IMR-90 (cell line): Measurements from ENCODE around the gene HEPACAM. TPM values are rescaled to one million over a fixed set of nuclear protein-coding genes. Genes with fewer than 3 reads are reported as not detected.

Experiments
- ATAC-seq: fragments of 200-7000 bp; cut with Tn5 transposase; 2 replicates; pipeline ENCODE4 v1.9.1; 2020; ENCODE audit warnings: low read depth, mild to moderate bottlenecking, moderate library complexity
- BruUV-seq: library from RNA; stranded (reverse); fragments of 400-500 nt; replicated peaks from 2 replicates; lab custom pipeline; 2021; lab: Mats Ljungman, UMichigan
- CTCF ChIA-PET: fragments of 300-600 bp; formaldehyde crosslinking; extraction: SDS; loops from one replicate; lab custom pipeline; 2021; ENCODE audit warnings: antibody characterized with exemption; lab: Yijun Ruan, JAX
- POLR2A ChIA-PET: fragments of 300-600 bp; sonication (Branson Sonifier 250); formaldehyde crosslinking; loops from one replicate; lab custom pipeline; 2022; ENCODE audit warnings: antibody characterized with exemption; ENCODE audit not compliant: unreplicated experiment; lab: Charles Lee
- DNase-seq: peaks from one replicate; pipeline ENCODE4 v3.0.0; 2013
- H2AFZ ChIP-seq: replicated peaks from 2 replicates; pipeline ENCODE3; 2013; ENCODE audit warnings: low read length, mild to moderate bottlenecking; ENCODE audit not compliant: poor library complexity
- H2AK5ac ChIP-seq: 2 replicates; pipeline ENCODE4 v1.6.1; 2013; ENCODE audit warnings: low read depth, low read length, inconsistent platforms
- H2AK9ac ChIP-seq: replicated peaks from 2 replicates; pipeline ENCODE3; 2013; ENCODE audit warnings: mild to moderate bottlenecking, low read depth, low read length, moderate library complexity; ENCODE audit not compliant: poor library complexity
- H2BK120ac ChIP-seq: 2 replicates; pipeline ENCODE4 v1.6.1; 2013; ENCODE audit warnings: low read depth, low read length, inconsistent platforms
- H2BK15ac ChIP-seq: 3 replicates; pipeline ENCODE4 v1.6.1; 2013; ENCODE audit warnings: low read depth, low read length, inconsistent platforms
- H2BK20ac ChIP-seq: 2 replicates; pipeline ENCODE4 v1.6.1; 2013; ENCODE audit warnings: low read depth, mild to moderate bottlenecking, inconsistent platforms, low read length, moderate library complexity
- H2BK5ac ChIP-seq: 2 replicates; pipeline ENCODE4 v1.6.1; 2013; ENCODE audit warnings: mild to moderate bottlenecking, low read depth, low read length, inconsistent platforms; ENCODE audit not compliant: poor library complexity, severe bottlenecking
- H3K14ac ChIP-seq: replicated peaks from 2 replicates; pipeline ENCODE4 v1.6.1; 2013; ENCODE audit warnings: low read depth, low read length, inconsistent platforms
- H3K18ac ChIP-seq: 2 replicates; pipeline ENCODE4 v1.6.1; 2013; ENCODE audit warnings: low read depth, low read length, control low read depth
- H3K23ac ChIP-seq: 2 replicates; pipeline ENCODE4 v1.6.1; 2013; ENCODE audit warnings: low read depth, low read length, inconsistent platforms
- H3K27ac ChIP-seq: 2 replicates; pipeline ENCODE4 v1.5.1; 2013; ENCODE audit warnings: mild to moderate bottlenecking, control low read depth, low read length; ENCODE audit not compliant: insufficient read depth
- H3K27me3 ChIP-seq: 2 replicates; pipeline ENCODE4 v1.6.1; 2013; ENCODE audit warnings: low read length; ENCODE audit not compliant: control insufficient read depth, insufficient read depth
- H3K36me3 ChIP-seq: 2 replicates; pipeline ENCODE4 v1.6.1; 2013; ENCODE audit warnings: low read length, mixed read lengths; ENCODE audit not compliant: control insufficient read depth, insufficient read depth
- H3K4ac ChIP-seq: 2 replicates; pipeline ENCODE4 v1.6.1; 2013; ENCODE audit warnings: low read depth, low read length, inconsistent platforms
- H3K4me1 ChIP-seq: 2 replicates; pipeline ENCODE4 v1.6.1; 2013; ENCODE audit warnings: low read length, mixed read lengths; ENCODE audit not compliant: control insufficient read depth, insufficient read depth
- H3K4me2 ChIP-seq: 2 replicates; pipeline ENCODE4 v1.6.1; 2013; ENCODE audit warnings: low read depth, mild to moderate bottlenecking, control low read depth, low read length, moderate library complexity
- H3K4me3 ChIP-seq: 2 replicates; pipeline ENCODE4 v1.5.1; 2013; ENCODE audit warnings: low read depth, mild to moderate bottlenecking, control low read depth, low read length, moderate library complexity; ENCODE audit not compliant: insufficient read depth
- H3K56ac ChIP-seq: 2 replicates; pipeline ENCODE4 v1.6.1; 2013; ENCODE audit warnings: low read length, inconsistent platforms; ENCODE audit not compliant: insufficient read depth; ENCODE audit errors: extremely low read depth
- H3K79me1 ChIP-seq, 2 experiments: 2 replicates each; pipeline ENCODE4 v1.6.1; 2013; ENCODE audit warnings: low read length in 2 of 2, inconsistent platforms in 1 of 2, low read depth in 1 of 2
- H3K9ac ChIP-seq: 2 replicates; pipeline ENCODE4 v1.6.1; 2013; ENCODE audit warnings: low read depth, low read length, control low read depth
- H3K9me1 ChIP-seq: 2 replicates; pipeline ENCODE4 v1.6.1; 2013; ENCODE audit warnings: low read length, inconsistent platforms; ENCODE audit not compliant: insufficient read depth
- H3K9me3 ChIP-seq: 2 replicates; pipeline ENCODE4 v1.6.1; 2013; ENCODE audit warnings: low read length; ENCODE audit not compliant: control insufficient read depth, insufficient read depth
- H4K20me1 ChIP-seq: 2 replicates; pipeline ENCODE4 v1.6.1; 2013; ENCODE audit warnings: low read length, inconsistent platforms; ENCODE audit not compliant: insufficient read depth
- H4K5ac ChIP-seq: 2 replicates; pipeline ENCODE4 v1.6.1; 2013; ENCODE audit warnings: mild to moderate bottlenecking, low read depth, low read length, control low read depth
- H4K8ac ChIP-seq, 2 experiments: 2 replicates each; pipeline ENCODE4 v1.6.1; 2013; ENCODE audit warnings: low read depth in 2 of 2, low read length in 2 of 2, control low read depth in 1 of 2, inconsistent platforms in 1 of 2
- H4K91ac ChIP-seq: 2 replicates; pipeline ENCODE4 v1.6.1; 2013; ENCODE audit warnings: low read depth, low read length, inconsistent platforms; ENCODE audit not compliant: insufficient read depth
- BHLHE40 ChIP-seq: fragments of 150-350 bp; IDR thresholded peaks from 2 replicates; pipeline ENCODE4 v1.6.1; 2016; ENCODE audit warnings: mild to moderate bottlenecking, low read depth, low read length
- CEBPB ChIP-seq: IDR thresholded peaks from 2 replicates; pipeline ENCODE4 v1.6.1; 2012; ENCODE audit warnings: low read depth, low read length, improper control_type of control experiment
- CHD1 ChIP-seq: IDR thresholded peaks from 2 replicates; pipeline ENCODE4 v1.6.1; 2012; ENCODE audit warnings: low read depth, low read length, improper control_type of control experiment
- ELK1 ChIP-seq: fragments of 150-350 bp; IDR thresholded peaks from 2 replicates; pipeline ENCODE4 v1.6.1; 2016; ENCODE audit warnings: low read depth, mild to moderate bottlenecking, low read length, moderate library complexity, borderline replicate concordance
- FOS ChIP-seq: fragments of 150-350 bp; IDR thresholded peaks from 2 replicates; pipeline ENCODE4 v1.6.1; 2016; ENCODE audit warnings: low read depth, low read length
- MAFK ChIP-seq: IDR thresholded peaks from 2 replicates; pipeline ENCODE4 v1.6.1; 2012; ENCODE audit warnings: low read depth, low read length, improper control_type of control experiment
- MAZ ChIP-seq: IDR thresholded peaks from 2 replicates; pipeline ENCODE4 v1.6.1; 2012; ENCODE audit warnings: low read depth, mild to moderate bottlenecking, low read length, improper control_type of control experiment, moderate library complexity, borderline replicate concordance
- NFE2L2 ChIP-seq: fragments of 150-350 bp; IDR thresholded peaks from 2 replicates; pipeline ENCODE4 v1.6.1; 2016; ENCODE audit warnings: low read depth, mild to moderate bottlenecking, low read length
- POLR2A ChIP-seq: IDR thresholded peaks from 2 replicates; pipeline ENCODE4 v1.6.1; 2012; ENCODE audit warnings: mild to moderate bottlenecking, low read depth, low read length
- RAD21 ChIP-seq: IDR thresholded peaks from 2 replicates; pipeline ENCODE4 v1.6.1; 2012; ENCODE audit warnings: low read length, improper control_type of control experiment
- RCOR1 ChIP-seq: IDR thresholded peaks from 2 replicates; pipeline ENCODE4 v1.6.1; 2012; ENCODE audit warnings: mild to moderate bottlenecking, low read length, improper control_type of control experiment; ENCODE audit not compliant: insufficient replicate concordance
- RFX5 ChIP-seq: IDR thresholded peaks from 2 replicates; pipeline ENCODE4 v1.8.0; 2012; ENCODE audit warnings: low read depth, mild to moderate bottlenecking, low read length, moderate library complexity
- SMC3 ChIP-seq: fragments of 150-350 bp; IDR thresholded peaks from 2 replicates; pipeline ENCODE4 v1.6.1; 2016; ENCODE audit warnings: low read depth, mild to moderate bottlenecking, antibody characterized with exemption, low read length, moderate library complexity
- USF2 ChIP-seq: fragments of 150-350 bp; IDR thresholded peaks from 2 replicates; pipeline ENCODE4 v1.6.1; 2017; ENCODE audit warnings: mild to moderate bottlenecking, antibody characterized with exemption, low read length, low read depth
- WGBS, 2 experiments: methylation state at CpG; one replicate each; pipeline versions ENCODE4 v1.1.5 to v1.1.7; 2013; ENCODE audit warnings: missing lambda C conversion rate in 2 of 2; ENCODE audit not compliant: insufficient read length in 1 of 2; ENCODE audit errors: extremely low coverage in 2 of 2; 5-methylcytosine and 5-hydroxymethylcytosine counted together
- dilution Hi-C: fragments of 300-500 bp; cut with HindIII; formaldehyde crosslinking; loops from one replicate; pipeline ENCODE4 v1.14.3; 2018; ENCODE audit warnings: low sequenced_read_pairs; ENCODE audit not compliant: unreplicated experiment
- in situ Hi-C: fragments of 300-500 bp; cut with MboI; formaldehyde crosslinking; loops from 3 replicates; pipeline ENCODE4 v1.14.3; 2019; ENCODE audit warnings: low sequenced_read_pairs, inconsistent platforms, mixed read lengths
- intact Hi-C: fragments of 100-400 bp; cut with micrococcal nuclease; formaldehyde crosslinking; loops from 2 replicates; pipeline ENCODE4 v1.10.0; 2022
- polyA plus RNA-seq, 3 experiments: library from polyadenylated mRNA; depleted of rRNA; stranded (reverse); fragments of >200 nt; gene quantifications; 2 replicates each; pipeline ENCODE4 v1.2.3, GENCODE V29; 2012; ENCODE audit warnings: low replicate concordance in 1 of 3
- total RNA-seq: library from RNA; depleted of rRNA; stranded (reverse); fragments of >200 nt; gene quantifications from 2 replicates; pipeline ENCODE4 v1.2.3, GENCODE V29; 2012

Gene HEPACAM
- total and polyA plus RNA-seq, 2 of the 4 experiments (the other 2 are of a cell fraction) = 0.09 to 0.18 TPM

- TF ChIP-seq BHLHE40 = no peak
Measured at GRCh38 chr11:124874571-124875255, 61.1 kb downstream of the HEPACAM start (continued).

DNA sequence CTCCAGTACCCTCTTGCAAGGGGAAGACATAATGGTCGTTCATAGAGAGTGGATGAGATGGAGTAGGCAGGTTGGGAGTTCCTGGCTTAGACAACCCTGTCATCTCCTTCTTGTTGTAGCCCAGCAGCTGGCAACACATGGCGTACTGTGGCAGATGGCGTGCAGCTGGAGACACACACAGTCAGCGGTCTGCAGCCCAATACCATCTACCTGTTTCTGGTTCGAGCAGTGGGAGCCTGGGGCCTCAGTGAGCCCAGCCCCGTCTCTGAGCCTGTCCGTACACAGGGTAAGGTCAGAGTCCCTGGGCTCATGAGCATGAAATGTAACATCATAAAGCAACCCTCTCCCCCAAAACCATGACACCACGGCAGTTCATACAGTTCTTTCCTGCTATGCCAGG is 61.9 kb downstream of the HEPACAM start:
- Histone ChIP-seq H3K56ac (no peak overlapping the region), H2BK120ac (no peak overlapping the region), H2AK5ac (no peak overlapping the region), H3K4me3 (no peak overlapping the region), H4K5ac (no peak overlapping the region), H3K23ac (no peak overlapping the region), H2BK20ac (no peak overlapping the region), H2BK5ac (no peak overlapping the region), H3K18ac (no peak overlapping the region), H3K27me3 (peaks cover 44% of the 10 kb centered on the region), H2AFZ (no peak overlapping the region), H4K8ac (no peak overlapping the region), H3K79me1 (peaks cover 6 to 20% of the 10 kb centered on the region in 2 experiments; a peak in 3 of 4 replicates), H3K9me1 (no peaks in the 10 kb centered on the region; the same call in 1 of the 2 replicates), H3K4me2 (no peak overlapping the region), H4K20me1 (no peaks in the 10 kb centered on the region), H3K27ac (no peak overlapping the region), H3K4ac (no peak overlapping the region), H4K91ac (no peak overlapping the region), H3K9me3 (no peaks in the 10 kb centered on the region), H3K14ac (no peak overlapping the region), H2BK15ac (no peak overlapping the region), H3K36me3 (no peaks in the 10 kb centered on the region), H2AK9ac (no peak overlapping the region), H3K9ac (no peak overlapping the region), H3K4me1 (peaks cover 5% of the 10 kb centered on the region)
- DNase-seq = no peak
- 76% methylated on average over 7 of the region's 8 CpGs; no CpG with 5 or more reads in 1 of the 2 experiments for WGBS, 2 experiments
- dilution Hi-C loops (no loop called here), in situ Hi-C loops (no loop called here), intact Hi-C loops (loop anchor here (10.0 kb wide), 1 partner anchor 531 kb away; no protein-coding TSS in a partner anchor)
- no peak for ATAC-seq
- BruUV-seq = no TSS peak
- ChIA-PET CTCF (no interaction called here), POLR2A (no interaction called here)
- TF ChIP-seq POLR2A (no peak), USF2 (no peak), MAZ (no peak), RAD21 (no peak), CHD1 (no peak), RCOR1 (no peak), SMC3 (no peak), NFE2L2 (no peak), RFX5 (no peak), FOS (no peak), ELK1 (no peak), CEBPB (no peak), BHLHE40 (no peak), MAFK (no peak)
